ENCODE data around the gene MIPEP. TPM values are rescaled to one million over a fixed set of nuclear protein-coding genes. Genes with fewer than 3 reads are reported as not detected.

Gene MIPEP
- total RNA-seq, 1 experiment from 2014 or later = 22.5 TPM

- H3K4me3 ChIP-seq (ENCODE audit: insufficient read depth, low read depth, low read length) = no peak overlapping the region
- no peaks in the 10 kb centered on the region for H3K27me3 ChIP-seq (ENCODE audit: control insufficient read depth, insufficient read depth, low read length)
- H3K36me3 ChIP-seq (replicated peaks; ENCODE audit: control insufficient read depth, insufficient read depth, low read length) = no peaks in the 10 kb centered on the region
- DNase-seq = no peak
These were observed 179.7 kb downstream of the MIPEP start for GRCh38 chr13:23709536-23709935.

GRCh38 chr13:23707674-23708073 lies 181.5 kb downstream of the MIPEP start:
- H3K36me3 ChIP-seq (replicated peaks; ENCODE audit: control insufficient read depth, insufficient read depth, low read length) = no peaks in the 10 kb centered on the region
- no peak for DNase-seq
- no peaks in the 10 kb centered on the region for H3K27me3 ChIP-seq (ENCODE audit: control insufficient read depth, insufficient read depth, low read length)
- no peak overlapping the region for H3K4me3 ChIP-seq (ENCODE audit: insufficient read depth, low read depth, low read length)

GRCh38 chr13:23705583-23705982 lies 183.6 kb downstream of the MIPEP start:
- H3K4me3 ChIP-seq (ENCODE audit: insufficient read depth, low read depth, low read length) = no peak overlapping the region
- no peaks in the 10 kb centered on the region for H3K27me3 ChIP-seq (ENCODE audit: control insufficient read depth, insufficient read depth, low read length)
- DNase-seq = no peak
- no peaks in the 10 kb centered on the region for H3K36me3 ChIP-seq (replicated peaks; ENCODE audit: control insufficient read depth, insufficient read depth, low read length)

GRCh38 chr13:23703246-23703860 lies 185.8 kb downstream of the MIPEP start:
- no peak for DNase-seq
- Histone ChIP-seq H3K4me3 (ENCODE audit: insufficient read depth, low read depth, low read length) (no peak overlapping the region), H3K27me3 (ENCODE audit: control insufficient read depth, insufficient read depth, low read length) (no peaks in the 10 kb centered on the region), H3K36me3 (replicated peaks; ENCODE audit: control insufficient read depth, insufficient read depth, low read length) (no peaks in the 10 kb centered on the region)

- H3K36me3 ChIP-seq (replicated peaks; ENCODE audit: control insufficient read depth, insufficient read depth, low read length) = no peaks in the 10 kb centered on the region
- H3K4me3 ChIP-seq (ENCODE audit: insufficient read depth, low read depth, low read length) = no peak overlapping the region
- no peaks in the 10 kb centered on the region for H3K27me3 ChIP-seq (ENCODE audit: control insufficient read depth, insufficient read depth, low read length)
- DNase-seq = no peak
These were observed 187.6 kb downstream of the MIPEP start for GRCh38 chr13:23701636-23702035.

- Histone ChIP-seq H3K27me3 (ENCODE audit: control insufficient read depth, insufficient read depth, low read length) (no peaks in the 10 kb centered on the region), H3K36me3 (replicated peaks; ENCODE audit: control insufficient read depth, insufficient read depth, low read length) (no peaks in the 10 kb centered on the region), H3K4me3 (ENCODE audit: insufficient read depth, low read depth, low read length) (no peak overlapping the region)
- no peak for DNase-seq
These were observed 188.0 kb downstream of the MIPEP start for GRCh38 chr13:23701186-23701585.

GRCh38 chr13:23699271-23699670 lies 189.9 kb downstream of the MIPEP start:
- H3K27me3 ChIP-seq (ENCODE audit: control insufficient read depth, insufficient read depth, low read length) = no peaks in the 10 kb centered on the region
- H3K36me3 ChIP-seq (replicated peaks; ENCODE audit: control insufficient read depth, insufficient read depth, low read length) = no peaks in the 10 kb centered on the region
- DNase-seq = no peak
- H3K4me3 ChIP-seq (ENCODE audit: insufficient read depth, low read depth, low read length) = no peak overlapping the region

GRCh38 chr13:23697772-23698313 lies 191.4 kb downstream of the MIPEP start:
- Histone ChIP-seq H3K4me3 (ENCODE audit: insufficient read depth, low read depth, low read length) (no peak overlapping the region), H3K27me3 (ENCODE audit: control insufficient read depth, insufficient read depth, low read length) (no peaks in the 10 kb centered on the region), H3K36me3 (replicated peaks; ENCODE audit: control insufficient read depth, insufficient read depth, low read length) (no peaks in the 10 kb centered on the region)
- no peak for DNase-seq

- Histone ChIP-seq H3K4me3 (ENCODE audit: insufficient read depth, low read depth, low read length) (no peak overlapping the region), H3K36me3 (replicated peaks; ENCODE audit: control insufficient read depth, insufficient read depth, low read length) (no peaks in the 10 kb centered on the region), H3K27me3 (ENCODE audit: control insufficient read depth, insufficient read depth, low read length) (no peaks in the 10 kb centered on the region)
- peak; percentile 63 for DNase-seq
These were observed 192.6 kb downstream of the MIPEP start for GRCh38 chr13:23696610-23697009.

GRCh38 chr13:23695711-23696464 lies 193.3 kb downstream of the MIPEP start:
- H3K36me3 ChIP-seq (replicated peaks; ENCODE audit: control insufficient read depth, insufficient read depth, low read length) = no peaks in the 10 kb centered on the region
- no peak overlapping the region for H3K4me3 ChIP-seq (ENCODE audit: insufficient read depth, low read depth, low read length)
- H3K27me3 ChIP-seq (ENCODE audit: control insufficient read depth, insufficient read depth, low read length) = no peaks in the 10 kb centered on the region
- peak; percentile 66 for DNase-seq

- no peaks in the 10 kb centered on the region for H3K27me3 ChIP-seq (ENCODE audit: control insufficient read depth, insufficient read depth, low read length)
- no peaks in the 10 kb centered on the region for H3K36me3 ChIP-seq (replicated peaks; ENCODE audit: control insufficient read depth, insufficient read depth, low read length)
- H3K4me3 ChIP-seq (ENCODE audit: insufficient read depth, low read depth, low read length) = no peak overlapping the region
- peak; percentile 64 for DNase-seq
These were observed 194.0 kb downstream of the MIPEP start for GRCh38 chr13:23695196-23695595.

GRCh38 chr13:23692816-23693215 lies 196.4 kb downstream of the MIPEP start:
- Histone ChIP-seq H3K36me3 (replicated peaks; ENCODE audit: control insufficient read depth, insufficient read depth, low read length) (no peaks in the 10 kb centered on the region), H3K27me3 (ENCODE audit: control insufficient read depth, insufficient read depth, low read length) (no peaks in the 10 kb centered on the region), H3K4me3 (ENCODE audit: insufficient read depth, low read depth, low read length) (no peak overlapping the region)
- DNase-seq = no peak

- no peak overlapping the region for H3K4me3 ChIP-seq (ENCODE audit: insufficient read depth, low read depth, low read length)
- H3K36me3 ChIP-seq (replicated peaks; ENCODE audit: control insufficient read depth, insufficient read depth, low read length) = no peaks in the 10 kb centered on the region
These were observed 198.5 kb downstream of the MIPEP start for GRCh38 chr13:23690668-23691067.

GRCh38 chr13:23688336-23688735 lies 200.9 kb downstream of the MIPEP start:
- Histone ChIP-seq H3K27me3 (ENCODE audit: control insufficient read depth, insufficient read depth, low read length) (no peaks in the 10 kb centered on the region), H3K36me3 (replicated peaks; ENCODE audit: control insufficient read depth, insufficient read depth, low read length) (no peaks in the 10 kb centered on the region), H3K4me3 (ENCODE audit: insufficient read depth, low read depth, low read length) (no peak overlapping the region)
- DNase-seq = no peak

More at GRCh38 chr13:23690668-23691067, 198.5 kb downstream of the MIPEP start:
- no peak for DNase-seq
- no peaks in the 10 kb centered on the region for H3K27me3 ChIP-seq (ENCODE audit: control insufficient read depth, insufficient read depth, low read length)

GRCh38 chr13:23687614-23688013 lies 201.6 kb downstream of the MIPEP start:
- H3K27me3 ChIP-seq (ENCODE audit: control insufficient read depth, insufficient read depth, low read length) = no peaks in the 10 kb centered on the region
- H3K36me3 ChIP-seq (replicated peaks; ENCODE audit: control insufficient read depth, insufficient read depth, low read length) = no peaks in the 10 kb centered on the region
- no peak for DNase-seq
- no peak overlapping the region for H3K4me3 ChIP-seq (ENCODE audit: insufficient read depth, low read depth, low read length)

Data from H7 (cell line).